HG03025 (cell line): ENCODE results near the gene CHEK1.
"Not testable (repeated sequence)": the region's sequence is repeated elsewhere in the genome, so short reads cannot be mapped to it uniquely, and the experiment has no call there.

Source experiments
- ATAC-seq: cut with Tn5 transposase; IDR thresholded peaks from one replicate; pipeline ENCODE4 v1.9.1; 2021; ENCODE audit warnings: mild to moderate bottlenecking, moderate library complexity; ENCODE audit not compliant: unreplicated experiment, low FRiP score

The CHEK1 gene

GRCh38 chr11:125690006-125690405 is 65.0 kb downstream of the CHEK1 start:
- no peak for ATAC-seq

- no peak for ATAC-seq
Observed at GRCh38 chr11:125692887-125693286, 67.9 kb downstream of the CHEK1 start.

DNA sequence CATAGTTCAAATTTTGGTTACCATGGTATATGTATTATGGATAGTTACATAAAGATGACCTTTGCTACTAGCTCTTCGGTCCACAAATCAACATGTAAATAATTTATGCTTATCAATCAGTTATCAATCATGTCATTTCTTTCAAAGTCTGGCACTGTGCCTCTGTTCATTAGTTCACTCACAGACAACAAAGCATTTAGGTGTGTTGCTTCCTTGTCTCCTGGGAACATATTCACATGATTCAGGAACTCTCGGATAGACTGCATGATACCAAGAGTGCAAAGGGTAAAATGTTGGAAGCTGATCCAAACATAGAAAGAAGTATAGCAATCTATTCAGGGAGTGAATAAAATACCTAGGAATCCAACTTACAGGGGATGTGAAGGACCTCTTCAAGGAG is 70.0 kb downstream of the CHEK1 start:
- no peak for ATAC-seq

DNA sequence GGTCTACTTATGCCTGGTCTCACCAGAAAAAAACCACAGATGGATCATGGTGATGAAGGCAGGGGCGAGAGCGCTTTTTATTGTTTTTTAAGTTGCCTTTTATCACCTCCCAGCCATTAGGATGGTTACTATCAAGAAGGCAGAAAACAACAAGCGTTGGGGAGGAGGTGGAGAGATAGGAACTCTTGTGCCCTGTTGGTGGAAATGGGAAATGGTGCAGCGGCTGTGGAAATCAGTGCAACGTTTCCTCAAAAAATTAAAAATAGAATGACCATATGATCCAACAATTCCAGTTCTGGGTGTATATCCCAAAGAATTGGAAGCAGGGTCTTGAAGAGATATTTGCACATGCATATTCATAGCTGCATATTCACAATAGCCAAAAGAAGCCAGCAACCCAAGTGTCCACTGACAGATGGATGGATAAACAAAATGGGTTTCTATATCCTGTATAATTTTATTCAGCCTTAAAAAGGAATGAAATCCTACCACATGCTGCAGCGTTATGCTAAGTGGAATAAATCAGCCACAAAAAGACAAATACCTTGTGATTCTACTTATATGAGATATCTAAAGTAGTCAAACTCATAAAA is 76.2 kb downstream of the CHEK1 start:
- ATAC-seq, result no peak

- no peak for ATAC-seq
Observed at GRCh38 chr11:125701858-125702621, 77.1 kb downstream of the CHEK1 start.

DNA sequence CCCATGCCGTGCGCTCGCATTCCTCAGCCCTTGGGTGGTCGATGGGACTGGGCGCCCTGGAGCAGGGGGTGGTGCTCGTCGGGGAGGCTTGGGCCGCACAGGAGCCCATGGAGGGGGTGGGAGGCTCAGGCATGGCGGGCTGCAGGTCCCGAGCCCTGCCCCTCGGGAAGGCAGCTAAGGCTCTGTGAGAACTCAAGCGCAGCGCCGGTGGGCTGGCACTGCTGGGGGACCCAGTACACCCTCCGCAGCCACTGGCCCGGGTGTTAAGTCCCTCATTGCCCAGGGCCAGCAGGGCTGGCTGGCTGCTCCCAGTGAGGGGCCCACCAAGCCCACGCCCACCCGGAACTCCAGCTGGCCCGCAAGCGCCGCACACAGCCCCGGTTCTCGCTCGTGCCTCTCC is 79.7 kb downstream of the CHEK1 start:
- ATAC-seq, result not testable (repeated sequence)

DNA sequence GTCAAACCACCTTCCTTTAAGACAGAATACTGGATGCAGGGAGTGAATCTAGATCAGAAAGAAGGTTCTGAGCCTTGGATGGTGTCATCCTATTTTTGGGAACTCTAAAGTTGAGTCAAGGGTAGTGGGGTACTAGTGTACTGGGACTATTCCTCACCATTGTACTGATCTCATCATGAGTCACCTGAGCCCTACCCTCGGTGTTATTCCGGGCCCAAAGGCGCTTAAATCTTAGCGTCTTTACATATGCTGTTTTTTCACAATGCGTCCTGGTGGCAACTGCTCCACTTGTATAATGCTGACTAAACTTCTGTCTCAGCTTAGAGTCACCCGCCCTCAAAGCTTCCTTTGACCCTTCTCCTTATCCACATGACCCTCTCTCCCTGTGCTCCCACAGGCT is 95.8 kb downstream of the CHEK1 start:
- ATAC-seq, result no peak

GRCh38 chr11:125724125-125724524 is 99.2 kb downstream of the CHEK1 start:
- ATAC-seq, result no peak
